ENCODE measurements around the gene ARHGEF4. TPM values are rescaled to one million over a fixed set of nuclear protein-coding genes. Genes with fewer than 3 reads are reported as not detected.

ARHGEF4 gene
- total and polyA plus RNA-seq, 2 donors = 2.9 to 6.5 TPM

- DNase-seq (ENCODE audit: low read depth in 6 of 9, low spot score in 9 of 9) = no peak
- no peaks in the 10 kb centered on the region for H3K36me3 ChIP-seq (ENCODE audit: control insufficient read depth in 2 of 2, insufficient read depth in 2 of 2, low read length in 1 of 2)
- H3K27ac ChIP-seq (ENCODE audit: low read depth in 1 of 2, low read length in 1 of 2) = no peak overlapping the region
- H3K4me3 ChIP-seq (ENCODE audit: low read length in 2 of 2) = no peak overlapping the region
- H3K9me3 ChIP-seq (ENCODE audit: control insufficient read depth in 2 of 2, insufficient read depth in 1 of 2, low read length in 1 of 2) = no peaks in the 10 kb centered on the region
- peaks cover 40 to 63% of the 10 kb centered on the region in 2 donors for H3K27me3 ChIP-seq (ENCODE audit: control insufficient read depth in 2 of 2, insufficient read depth in 1 of 2, low read length in 1 of 2)
- H3K4me1 ChIP-seq (ENCODE audit: control insufficient read depth in 2 of 2, insufficient read depth in 2 of 2, low read length in 2 of 2) = no peaks in the 10 kb centered on the region
- WGBS = 2% methylated on average over 81 of the region's 84 CpGs
Observed at GRCh38 chr2:130963849-130964793, 127.4 kb downstream of the ARHGEF4 start.

GRCh38 chr2:130964931-130965330 is 128.2 kb downstream of the ARHGEF4 start:
- H3K4me3 ChIP-seq (ENCODE audit: low read length in 2 of 2) = no peak overlapping the region
- H3K9me3 ChIP-seq (ENCODE audit: control insufficient read depth in 2 of 2, insufficient read depth in 1 of 2, low read length in 1 of 2) = no peaks in the 10 kb centered on the region
- no peak for DNase-seq (ENCODE audit: low read depth in 6 of 9, low spot score in 9 of 9)
- no peaks in the 10 kb centered on the region for H3K4me1 ChIP-seq (ENCODE audit: control insufficient read depth in 2 of 2, insufficient read depth in 2 of 2, low read length in 2 of 2)
- H3K36me3 ChIP-seq (ENCODE audit: control insufficient read depth in 2 of 2, insufficient read depth in 2 of 2, low read length in 1 of 2) = no peaks in the 10 kb centered on the region
- WGBS = 93% methylated on average over 3 of the region's 3 CpGs
- H3K27ac ChIP-seq (ENCODE audit: low read depth in 1 of 2, low read length in 1 of 2) = no peak overlapping the region
- peaks cover 40 to 63% of the 10 kb centered on the region in 2 donors for H3K27me3 ChIP-seq (ENCODE audit: control insufficient read depth in 2 of 2, insufficient read depth in 1 of 2, low read length in 1 of 2)

- WGBS = 44% methylated on average over 15 of the region's 15 CpGs
- no peak for DNase-seq (ENCODE audit: low read depth in 6 of 9, low spot score in 9 of 9)
- H3K27me3 ChIP-seq (ENCODE audit: control insufficient read depth in 2 of 2, insufficient read depth in 1 of 2, low read length in 1 of 2) = peaks cover 40 to 57% of the 10 kb centered on the region in 2 donors
Observed at GRCh38 chr2:130966149-130966774, 129.5 kb downstream of the ARHGEF4 start.

GRCh38 chr2:130966775-130967490 is 130.2 kb downstream of the ARHGEF4 start:
- 86% methylated on average over 14 of the region's 14 CpGs for WGBS
- peaks cover 37 to 50% of the 10 kb centered on the region in 2 donors for H3K27me3 ChIP-seq (ENCODE audit: control insufficient read depth in 2 of 2, insufficient read depth in 1 of 2, low read length in 1 of 2)
- DNase-seq (ENCODE audit: low read depth in 6 of 9, low spot score in 9 of 9) = no peak

More at GRCh38 chr2:130966149-130966774, 129.5 kb downstream of the ARHGEF4 start:
- no peak overlapping the region for H3K4me3 ChIP-seq (ENCODE audit: low read length in 2 of 2)
- H3K27ac ChIP-seq (ENCODE audit: low read depth in 1 of 2, low read length in 1 of 2) = no peak overlapping the region
- H3K4me1 ChIP-seq (ENCODE audit: control insufficient read depth in 2 of 2, insufficient read depth in 2 of 2, low read length in 2 of 2) = no peaks in the 10 kb centered on the region
- no peaks in the 10 kb centered on the region for H3K9me3 ChIP-seq (ENCODE audit: control insufficient read depth in 2 of 2, insufficient read depth in 1 of 2, low read length in 1 of 2)
- no peaks in the 10 kb centered on the region for H3K36me3 ChIP-seq (ENCODE audit: control insufficient read depth in 2 of 2, insufficient read depth in 2 of 2, low read length in 1 of 2)

GRCh38 chr2:130972410-130972809 is 135.7 kb downstream of the ARHGEF4 start:
- H3K9me3 ChIP-seq (ENCODE audit: control insufficient read depth in 2 of 2, insufficient read depth in 1 of 2, low read length in 1 of 2) = peaks cover under 1% of the 10 kb centered on the region in 2 donors
- H3K4me3 ChIP-seq (ENCODE audit: low read length in 2 of 2) = no peak overlapping the region
- 91% methylated on average over 1 of the region's 1 CpG for WGBS
- H3K36me3 ChIP-seq (ENCODE audit: control insufficient read depth in 2 of 2, insufficient read depth in 2 of 2, low read length in 1 of 2) = no peaks in the 10 kb centered on the region
- peaks cover 0 to under 1% of the 10 kb centered on the region in 2 donors for H3K27me3 ChIP-seq (ENCODE audit: control insufficient read depth in 2 of 2, insufficient read depth in 1 of 2, low read length in 1 of 2)
- DNase-seq (ENCODE audit: low read depth in 6 of 9, low spot score in 9 of 9) = no peak
- H3K27ac ChIP-seq (ENCODE audit: low read depth in 1 of 2, low read length in 1 of 2) = no peak overlapping the region
- no peaks in the 10 kb centered on the region for H3K4me1 ChIP-seq (ENCODE audit: control insufficient read depth in 2 of 2, insufficient read depth in 2 of 2, low read length in 2 of 2)

More at GRCh38 chr2:130966775-130967490, 130.2 kb downstream of the ARHGEF4 start:
- H3K9me3 ChIP-seq (ENCODE audit: control insufficient read depth in 2 of 2, insufficient read depth in 1 of 2, low read length in 1 of 2) = no peaks in the 10 kb centered on the region
- no peak overlapping the region for H3K4me3 ChIP-seq (ENCODE audit: low read length in 2 of 2)
- H3K27ac ChIP-seq (ENCODE audit: low read depth in 1 of 2, low read length in 1 of 2) = no peak overlapping the region
- H3K4me1 ChIP-seq (ENCODE audit: control insufficient read depth in 2 of 2, insufficient read depth in 2 of 2, low read length in 2 of 2) = no peaks in the 10 kb centered on the region
- H3K36me3 ChIP-seq (ENCODE audit: control insufficient read depth in 2 of 2, insufficient read depth in 2 of 2, low read length in 1 of 2) = no peaks in the 10 kb centered on the region

GRCh38 chr2:130975729-130976128 is 139.0 kb downstream of the ARHGEF4 start:
- 88% methylated on average over 11 of the region's 11 CpGs for WGBS
- H3K4me1 ChIP-seq (ENCODE audit: control insufficient read depth in 2 of 2, insufficient read depth in 2 of 2, low read length in 2 of 2) = no peaks in the 10 kb centered on the region
- H3K27me3 ChIP-seq (ENCODE audit: control insufficient read depth in 2 of 2, insufficient read depth in 1 of 2, low read length in 1 of 2) = no peaks in the 10 kb centered on the region
- H3K4me3 ChIP-seq (ENCODE audit: low read length in 2 of 2) = no peak overlapping the region
- no peaks in the 10 kb centered on the region for H3K36me3 ChIP-seq (ENCODE audit: control insufficient read depth in 2 of 2, insufficient read depth in 2 of 2, low read length in 1 of 2)
- no peak for DNase-seq (ENCODE audit: low read depth in 6 of 9, low spot score in 9 of 9)
- H3K9me3 ChIP-seq (ENCODE audit: control insufficient read depth in 2 of 2, insufficient read depth in 1 of 2, low read length in 1 of 2) = peaks cover 2 to 6% of the 10 kb centered on the region in 2 donors
- H3K27ac ChIP-seq (ENCODE audit: low read depth in 1 of 2, low read length in 1 of 2) = no peak overlapping the region

GRCh38 chr2:130976591-130977237 is 140.0 kb downstream of the ARHGEF4 start:
- Histone ChIP-seq H3K36me3 (ENCODE audit: control insufficient read depth in 2 of 2, insufficient read depth in 2 of 2, low read length in 1 of 2) (no peaks in the 10 kb centered on the region), H3K27me3 (ENCODE audit: control insufficient read depth in 2 of 2, insufficient read depth in 1 of 2, low read length in 1 of 2) (no peaks in the 10 kb centered on the region), H3K4me1 (ENCODE audit: control insufficient read depth in 2 of 2, insufficient read depth in 2 of 2, low read length in 2 of 2) (no peaks in the 10 kb centered on the region), H3K9me3 (ENCODE audit: control insufficient read depth in 2 of 2, insufficient read depth in 1 of 2, low read length in 1 of 2) (peaks cover 2 to 6% of the 10 kb centered on the region in 2 donors), H3K4me3 (ENCODE audit: low read length in 2 of 2) (no peak overlapping the region), H3K27ac (ENCODE audit: low read depth in 1 of 2, low read length in 1 of 2) (no peak overlapping the region)
- 96% methylated on average over 10 of the region's 10 CpGs for WGBS
- no peak for DNase-seq (ENCODE audit: low read depth in 6 of 9, low spot score in 9 of 9)

GRCh38 chr2:130977461-130978050 is 140.8 kb downstream of the ARHGEF4 start:
- no peak overlapping the region for H3K27ac ChIP-seq (ENCODE audit: low read depth in 1 of 2, low read length in 1 of 2)
- 99% methylated on average over 5 of the region's 5 CpGs for WGBS

More at GRCh38 chr2:130977461-130978050, 140.8 kb downstream of the ARHGEF4 start:
- DNase-seq (ENCODE audit: low read depth in 6 of 9, low spot score in 9 of 9) = no peak
- Histone ChIP-seq H3K4me1 (ENCODE audit: control insufficient read depth in 2 of 2, insufficient read depth in 2 of 2, low read length in 2 of 2) (no peaks in the 10 kb centered on the region), H3K36me3 (ENCODE audit: control insufficient read depth in 2 of 2, insufficient read depth in 2 of 2, low read length in 1 of 2) (no peaks in the 10 kb centered on the region), H3K27me3 (ENCODE audit: control insufficient read depth in 2 of 2, insufficient read depth in 1 of 2, low read length in 1 of 2) (no peaks in the 10 kb centered on the region), H3K9me3 (ENCODE audit: control insufficient read depth in 2 of 2, insufficient read depth in 1 of 2, low read length in 1 of 2) (peaks cover 2 to 6% of the 10 kb centered on the region in 2 donors), H3K4me3 (ENCODE audit: low read length in 2 of 2) (no peak overlapping the region)

Measured in thymus (tissue), 11 donors.